NCI-H1048 (cell line): ENCODE measurements around the gene CEP85L.

ENCODE experiments used
- DNase-seq: peaks from one replicate; lab custom pipeline; 2025; lab: John Stamatoyannopoulos, UW

Gene CEP85L

DNA sequence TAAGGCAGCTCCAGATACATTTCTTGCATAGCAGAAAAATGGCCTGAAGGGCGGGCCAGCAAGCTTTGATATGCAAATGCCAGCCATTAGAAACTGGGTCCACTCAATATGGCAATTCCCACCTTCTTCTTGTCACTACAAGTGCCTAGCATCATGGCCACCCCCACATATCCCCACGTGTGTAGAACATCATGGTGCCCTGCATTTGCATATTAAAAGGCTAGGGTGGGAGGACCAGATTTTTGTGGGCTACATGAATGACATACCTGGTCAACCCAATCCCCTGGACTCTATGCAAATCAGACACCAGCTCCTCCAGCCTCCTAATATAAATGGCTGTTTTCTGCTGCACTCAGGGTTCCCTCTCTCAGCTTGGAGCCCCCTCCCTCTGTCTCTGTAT, 71.6 kb downstream of the CEP85L start:
- no peak for DNase-seq

DNA sequence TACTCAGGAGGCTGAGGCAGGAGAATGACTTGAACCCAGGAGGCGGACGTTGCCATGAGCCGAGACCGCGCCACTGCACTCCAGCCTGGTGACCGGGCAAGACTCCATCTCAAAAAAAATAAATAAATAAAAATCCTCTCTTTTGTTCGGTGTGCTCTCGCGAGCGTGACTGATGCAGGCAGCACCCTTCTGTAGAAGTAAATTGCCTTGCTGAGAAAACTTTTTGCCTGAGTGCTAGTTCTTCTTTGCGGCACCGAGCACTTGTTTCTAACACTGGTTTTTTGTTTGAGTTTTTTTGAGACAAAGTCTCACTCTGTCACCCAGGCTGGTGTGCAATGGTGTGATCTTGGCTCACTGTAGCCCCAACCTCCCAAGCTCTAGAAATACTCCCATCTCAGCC, 72.8 kb downstream of the CEP85L start:
- no peak for DNase-seq

DNA sequence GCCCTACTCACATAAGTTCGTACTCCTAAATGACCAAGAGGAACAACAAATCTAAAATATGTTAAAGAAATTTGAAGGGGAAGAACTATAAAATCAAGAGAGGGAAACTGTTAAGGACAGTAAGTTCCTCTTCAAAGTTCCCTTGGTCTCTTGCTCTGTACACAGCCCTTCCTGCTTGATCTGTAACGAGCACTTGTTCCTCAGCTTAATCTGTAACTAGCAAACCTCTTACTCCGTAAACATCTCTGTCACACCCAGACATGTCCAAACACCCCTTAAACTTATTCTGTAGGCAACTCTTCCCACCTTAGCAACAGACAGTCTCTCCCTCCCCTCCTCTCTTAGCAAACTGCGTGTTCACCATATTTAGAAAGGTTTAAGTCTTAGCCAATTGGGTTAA, 73.4 kb downstream of the CEP85L start:
- DNase-seq = no peak

DNA sequence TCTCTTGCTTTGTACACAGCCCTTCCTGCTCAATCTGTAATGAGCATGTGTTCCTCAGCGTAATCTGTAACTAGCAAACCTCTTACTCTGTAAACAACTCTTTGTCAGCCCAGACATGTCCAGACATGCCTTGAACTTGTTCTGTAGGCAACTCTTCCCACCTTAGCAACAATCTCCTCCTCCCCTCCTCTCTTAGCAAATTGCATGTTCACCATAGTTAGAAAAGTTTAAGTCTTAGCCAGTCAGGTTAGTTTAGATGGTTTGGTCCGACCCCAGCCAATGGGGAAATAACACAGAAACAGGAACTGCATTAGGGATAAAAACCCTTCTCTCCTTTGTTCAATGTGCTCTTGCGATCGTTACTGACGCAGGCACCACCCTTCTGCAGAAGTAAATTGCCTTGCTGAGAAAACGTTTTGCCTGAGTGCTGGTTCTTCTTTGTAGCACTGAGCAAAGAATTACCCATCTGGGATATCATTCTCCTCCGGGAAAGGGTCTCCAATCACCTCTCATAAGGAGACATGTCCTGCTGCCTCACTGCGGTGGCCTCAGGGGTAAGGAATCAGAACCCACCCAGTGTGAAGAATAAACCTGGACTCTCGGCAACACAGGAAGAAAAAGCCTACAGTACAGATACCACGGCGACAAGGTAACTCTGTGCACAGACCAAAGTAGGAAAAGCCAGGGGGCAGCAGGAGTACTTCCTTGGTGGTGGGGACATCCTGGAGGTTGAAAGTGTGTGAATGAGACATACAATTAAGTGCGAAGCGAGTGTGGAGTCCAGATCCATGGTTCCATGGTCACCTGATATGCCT, 77.1 kb downstream of the CEP85L start:
- DNase-seq = no peak

DNA sequence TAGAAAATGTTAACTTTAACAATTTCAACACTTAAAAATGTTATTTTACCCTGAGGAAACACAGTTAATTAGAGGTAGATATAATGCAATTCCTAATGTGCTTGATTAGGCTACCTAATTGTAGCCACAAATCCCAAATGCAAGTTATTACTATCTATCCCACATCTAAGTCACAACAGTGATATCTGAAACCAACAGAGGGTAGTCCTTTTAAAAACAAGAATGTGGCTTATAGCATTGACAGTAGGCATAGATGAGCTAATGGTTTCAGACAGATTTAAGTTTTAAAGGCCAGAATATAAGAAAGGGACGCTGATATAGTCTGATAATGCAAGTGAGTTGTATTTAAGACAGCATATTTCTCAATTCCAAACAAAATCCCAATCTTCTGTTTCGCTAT, 80.3 kb downstream of the CEP85L start:
- DNase-seq = no peak

DNA sequence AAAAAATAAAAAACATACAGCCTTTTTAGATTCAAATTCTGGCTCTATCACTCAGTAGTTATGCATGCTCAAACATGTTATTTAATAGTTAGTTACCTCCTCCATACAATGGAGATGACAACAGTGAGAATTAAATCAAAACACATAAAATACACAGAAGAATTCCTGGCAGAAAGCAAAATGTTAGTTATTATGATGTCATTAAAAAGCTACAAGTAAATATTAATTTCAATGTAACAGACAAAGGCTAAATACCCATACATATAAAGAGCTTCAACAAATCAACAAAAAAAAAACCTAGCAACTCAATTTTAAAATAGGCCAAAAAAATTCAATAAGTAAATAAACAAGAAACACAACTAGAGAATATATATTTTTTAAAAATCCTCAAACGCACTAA, 81.9 kb downstream of the CEP85L start:
- DNase-seq = no peak

DNA sequence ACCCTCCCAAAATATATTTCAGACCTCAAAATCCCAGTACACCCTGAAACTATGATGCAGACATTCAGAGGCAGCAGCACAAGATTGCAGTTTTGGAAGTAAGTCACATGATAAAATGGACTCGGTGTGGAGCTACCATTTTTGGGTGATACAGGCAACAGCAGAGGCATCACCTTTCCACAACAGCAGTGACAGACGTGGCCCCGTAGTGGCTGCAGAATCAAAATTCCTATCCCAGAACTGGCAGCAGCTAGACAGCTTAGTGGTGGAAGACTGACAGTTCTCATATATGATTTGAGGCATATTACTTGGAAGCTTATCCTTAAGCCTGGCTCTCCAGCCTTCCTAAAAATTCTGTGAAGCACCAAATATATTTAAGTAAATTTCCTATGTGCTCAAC, 83.4 kb downstream of the CEP85L start:
- no peak for DNase-seq

DNA sequence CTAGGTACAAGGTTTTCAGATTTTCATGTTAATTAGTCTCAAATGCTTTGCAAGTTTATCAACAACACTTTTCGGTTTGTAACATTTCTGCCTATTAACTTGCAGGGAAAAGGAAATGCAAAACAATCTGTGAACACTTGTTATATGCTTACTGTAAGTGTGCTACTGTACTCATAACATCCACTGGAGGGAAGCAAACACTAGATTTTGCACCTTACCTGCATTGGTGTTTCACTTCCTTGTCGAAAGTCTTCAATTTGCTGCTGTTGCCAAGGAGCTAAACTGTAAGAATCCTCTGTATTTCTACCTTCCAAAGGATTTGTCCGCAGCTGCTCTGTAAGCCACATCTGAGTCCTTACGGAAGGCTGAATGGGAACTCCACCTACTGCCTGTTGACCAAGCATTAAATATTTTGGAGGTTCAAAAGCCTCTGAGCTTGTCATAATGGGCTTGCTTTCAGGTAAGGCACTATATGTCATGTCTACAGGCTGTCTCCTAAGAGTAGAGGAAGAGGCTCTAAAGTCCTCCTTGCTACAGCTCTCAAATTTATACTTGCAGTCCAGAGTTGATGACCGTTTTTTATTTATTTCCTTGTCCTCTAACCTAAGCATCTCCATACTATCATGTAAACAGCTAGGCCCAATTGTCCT, 86.0 kb downstream of the CEP85L start:
- no peak for DNase-seq

DNA sequence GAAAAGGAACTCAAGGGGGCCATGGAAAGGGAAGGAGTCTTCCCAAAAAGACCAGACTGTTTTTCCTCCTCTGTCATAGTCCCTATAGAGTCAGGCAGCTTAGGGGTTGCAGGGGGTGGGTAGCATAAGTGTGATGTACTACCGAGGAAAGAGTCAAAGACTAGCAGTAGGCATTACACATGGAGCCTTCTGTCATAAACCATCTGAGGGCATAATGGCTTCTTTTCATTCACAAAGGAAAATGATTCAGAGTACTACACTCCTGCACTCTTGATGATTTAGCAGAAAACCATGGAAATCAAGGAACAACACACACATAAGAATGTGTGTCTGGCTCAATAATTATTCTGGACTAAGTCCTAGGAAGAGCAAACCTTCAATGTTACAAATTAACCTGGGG, 88.4 kb downstream of the CEP85L start:
- DNase-seq = no peak

DNA sequence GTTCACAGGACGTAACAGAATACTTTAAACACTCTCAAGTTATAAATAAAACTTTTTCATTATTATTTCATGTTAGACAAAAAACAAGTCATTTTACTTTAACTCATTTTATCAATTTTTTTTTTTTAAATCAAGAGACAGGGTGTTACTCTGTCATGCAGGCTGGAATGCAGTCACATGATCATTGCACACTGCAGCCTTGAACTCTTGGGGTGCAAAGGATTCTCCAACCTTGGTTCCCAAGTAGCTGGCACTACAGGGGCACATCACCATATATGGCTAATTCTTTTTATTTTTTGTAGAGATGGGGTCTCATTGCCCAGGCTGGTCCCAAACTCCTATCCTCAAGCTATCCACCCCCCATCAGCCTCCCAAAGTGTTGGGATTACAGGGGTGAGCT, 89.1 kb downstream of the CEP85L start:
- no peak for DNase-seq

DNA sequence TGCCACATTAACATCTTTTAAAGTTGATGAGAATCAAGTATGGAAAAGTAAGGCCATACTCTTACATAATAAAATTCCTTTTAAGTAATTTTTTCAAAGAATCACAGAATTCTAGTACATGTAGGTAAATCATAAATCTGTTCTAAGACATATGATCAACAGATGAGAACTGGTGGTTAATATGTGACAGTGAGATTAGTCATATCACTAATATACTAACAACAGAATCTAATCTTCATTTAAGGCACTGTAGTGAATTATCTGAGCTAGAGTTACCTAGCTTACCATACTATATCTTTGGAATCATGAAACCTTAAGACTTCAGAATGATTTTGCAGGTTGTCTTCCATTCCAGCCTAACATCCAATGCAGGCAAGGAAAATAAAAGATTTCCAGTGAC, 91.7 kb downstream of the CEP85L start:
- DNase-seq = no peak

DNA sequence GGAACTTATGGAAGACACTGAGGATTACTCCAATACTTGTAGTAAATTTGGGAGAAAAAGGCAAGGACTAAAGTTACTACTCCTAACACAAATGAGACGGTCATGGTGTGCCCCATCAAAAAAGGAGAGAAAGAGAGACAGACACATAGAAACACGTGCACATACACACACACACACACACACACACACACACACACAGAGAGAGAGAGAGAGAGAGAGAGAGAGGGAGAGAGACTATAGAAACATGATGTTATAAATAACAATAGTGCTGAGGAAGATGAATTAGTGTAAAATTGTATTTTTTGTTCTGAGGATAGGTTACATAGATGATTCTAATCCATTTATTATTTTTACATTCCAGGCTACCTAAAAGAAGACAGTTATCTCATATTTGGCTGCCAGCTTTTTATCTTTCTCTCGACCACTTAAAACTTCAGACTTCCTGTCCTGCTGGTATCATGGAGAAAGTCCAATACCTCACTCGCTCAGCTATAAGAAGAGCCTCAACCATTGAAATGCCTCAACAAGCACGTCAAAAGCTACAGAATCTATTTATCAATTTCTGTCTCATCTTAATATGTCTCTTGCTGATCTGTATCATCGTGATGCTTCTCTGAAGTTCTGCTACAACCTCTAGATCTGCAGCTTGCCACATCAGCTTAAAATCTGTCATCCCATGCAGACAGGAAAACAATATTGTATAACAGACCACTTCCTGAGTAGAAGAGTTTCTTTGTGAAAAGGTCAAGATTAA, 92.8 kb downstream of the CEP85L start:
- DNase-seq = no peak

DNA sequence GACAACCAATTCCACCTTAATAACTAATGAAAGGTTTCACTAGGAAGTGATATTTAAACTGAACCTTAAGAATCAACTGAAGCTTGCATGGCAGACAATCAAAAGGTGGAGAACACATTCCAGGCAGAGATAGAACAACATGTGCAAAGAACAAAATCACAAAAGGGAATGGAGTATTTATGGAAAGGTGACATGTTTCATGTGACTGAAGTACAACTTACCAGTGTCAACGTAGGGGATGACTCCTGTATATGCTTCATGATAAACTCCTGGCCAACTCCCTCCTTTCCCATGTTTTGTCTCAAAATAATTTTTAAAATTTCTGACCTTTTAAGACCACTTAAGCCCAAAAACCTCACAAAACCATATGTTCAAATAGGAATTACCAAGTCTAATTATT, 96.7 kb downstream of the CEP85L start:
- DNase-seq = no peak

DNA sequence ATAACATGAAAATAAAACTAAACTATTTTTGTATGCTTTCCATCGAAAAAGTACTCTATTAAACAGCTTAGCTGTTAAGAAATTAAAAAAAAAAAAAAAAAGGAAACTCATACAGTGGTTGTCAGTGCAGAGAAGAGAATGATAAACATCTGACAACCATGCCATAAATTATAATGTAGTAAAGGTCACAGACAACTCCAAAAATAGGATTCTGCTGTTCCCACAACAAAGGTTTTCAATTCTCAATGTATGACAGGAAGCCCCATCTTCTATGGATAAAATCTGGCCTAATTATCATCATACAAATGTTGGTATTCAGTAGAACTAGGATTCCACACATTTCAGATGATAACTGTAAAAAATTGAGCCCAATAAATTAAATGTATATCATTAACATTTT, 98.3 kb downstream of the CEP85L start:
- DNase-seq = no peak

DNA sequence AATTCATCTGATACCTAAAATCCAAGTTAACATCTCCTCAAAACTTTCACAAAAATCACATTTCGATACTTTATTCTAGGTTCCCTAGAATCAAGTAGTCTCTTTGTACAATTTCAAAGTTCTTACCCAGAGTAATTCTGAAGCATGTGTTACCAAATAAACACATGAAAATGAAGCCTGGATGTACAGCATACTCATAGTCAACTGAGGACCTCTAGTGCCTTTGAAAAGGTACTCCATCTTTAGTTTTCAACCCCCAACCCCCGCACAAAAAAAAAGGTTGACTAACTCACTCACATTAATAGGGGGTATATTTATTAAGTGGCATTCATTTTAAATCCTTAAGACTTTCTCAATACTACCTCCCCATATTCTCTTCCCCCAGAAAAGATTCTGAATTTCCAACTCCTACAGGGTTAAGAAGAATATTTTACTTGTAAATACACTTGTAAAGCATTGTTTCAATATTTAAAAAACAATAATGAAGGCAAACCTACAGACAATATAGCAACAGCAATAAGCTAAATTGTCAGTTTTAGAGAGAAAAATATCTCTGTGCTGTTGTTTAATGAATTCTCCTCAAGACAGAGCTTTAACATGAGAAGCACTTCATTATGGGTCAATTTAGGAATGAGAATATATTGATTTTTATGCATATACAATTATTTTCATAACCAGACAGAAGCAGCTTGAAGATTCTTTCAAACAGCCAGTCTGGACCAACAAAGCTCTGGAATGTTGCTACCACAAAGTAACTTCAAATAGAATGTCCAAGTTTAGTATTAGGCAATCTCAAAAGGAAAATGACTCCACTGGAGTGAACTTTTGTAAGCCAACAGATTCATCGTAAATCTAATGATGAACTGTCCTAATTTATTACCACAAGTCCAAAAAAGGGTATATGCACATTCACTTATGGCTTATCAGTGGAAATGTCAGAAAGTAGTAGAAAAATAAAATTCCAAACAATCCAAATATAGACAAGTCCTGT, 100.0 kb downstream of the CEP85L start:
- peak; percentile 5 for DNase-seq

DNA sequence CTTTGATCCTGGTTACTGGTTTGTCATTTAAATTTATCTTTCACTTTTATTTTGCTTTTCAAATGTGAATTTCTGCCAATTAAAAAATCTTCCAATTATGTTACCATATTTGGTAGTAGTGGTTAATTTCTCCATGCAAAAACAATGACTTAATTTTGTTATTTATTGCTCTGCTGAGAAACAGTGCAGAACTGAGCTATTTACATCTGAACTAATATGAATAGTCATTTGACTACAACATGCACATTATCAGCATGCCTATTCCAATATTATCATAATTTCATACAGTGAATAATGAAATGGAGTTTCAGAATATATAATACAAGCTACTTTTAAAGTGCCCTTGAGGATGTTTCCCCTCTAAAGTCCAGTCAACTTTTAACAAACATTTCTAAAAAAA, 102.8 kb downstream of the CEP85L start:
- no peak for DNase-seq

DNA sequence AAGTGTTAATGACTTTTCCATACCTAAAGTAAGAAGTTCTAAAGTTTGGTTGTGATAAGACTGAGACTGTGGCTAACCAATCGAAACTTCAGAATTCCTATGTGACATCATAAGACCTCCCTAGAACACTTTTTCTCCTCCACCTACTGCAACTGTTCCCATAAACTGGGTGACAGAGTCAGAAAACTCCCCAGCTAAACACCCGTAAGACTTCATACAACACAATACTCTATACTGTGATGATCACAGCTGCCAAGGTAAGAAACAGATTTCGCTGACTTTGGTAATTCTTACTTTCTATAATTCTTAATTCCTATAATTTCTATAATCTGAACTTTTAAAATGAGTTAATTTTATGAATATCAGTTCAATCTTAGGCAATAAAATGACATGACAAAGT, 103.3 kb downstream of the CEP85L start, which contains the start of gene PLN:
Gene PLN (plus strand): TSS at position 161 of the 400 bp plus-strand sequence. CDS start 10,626 bp downstream, outside the sequence.
- no peak for DNase-seq

DNA sequence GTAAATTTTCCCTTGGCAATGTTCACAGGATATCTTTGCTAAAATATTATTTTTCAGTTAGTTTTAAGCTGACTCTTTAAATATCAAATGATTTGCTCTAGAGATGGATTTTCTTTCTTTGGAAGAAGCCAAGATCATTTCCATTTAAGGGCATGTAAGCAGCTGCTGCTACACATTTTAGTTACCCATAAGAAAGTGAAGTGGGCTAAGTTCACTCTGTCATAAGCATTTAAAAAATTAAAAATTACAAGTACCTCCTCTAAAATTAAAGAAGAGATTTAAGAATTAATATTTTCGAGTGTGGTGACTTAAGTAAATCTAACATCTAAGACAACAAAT, 104.5 kb downstream of the CEP85L start:
- no peak for DNase-seq

DNA sequence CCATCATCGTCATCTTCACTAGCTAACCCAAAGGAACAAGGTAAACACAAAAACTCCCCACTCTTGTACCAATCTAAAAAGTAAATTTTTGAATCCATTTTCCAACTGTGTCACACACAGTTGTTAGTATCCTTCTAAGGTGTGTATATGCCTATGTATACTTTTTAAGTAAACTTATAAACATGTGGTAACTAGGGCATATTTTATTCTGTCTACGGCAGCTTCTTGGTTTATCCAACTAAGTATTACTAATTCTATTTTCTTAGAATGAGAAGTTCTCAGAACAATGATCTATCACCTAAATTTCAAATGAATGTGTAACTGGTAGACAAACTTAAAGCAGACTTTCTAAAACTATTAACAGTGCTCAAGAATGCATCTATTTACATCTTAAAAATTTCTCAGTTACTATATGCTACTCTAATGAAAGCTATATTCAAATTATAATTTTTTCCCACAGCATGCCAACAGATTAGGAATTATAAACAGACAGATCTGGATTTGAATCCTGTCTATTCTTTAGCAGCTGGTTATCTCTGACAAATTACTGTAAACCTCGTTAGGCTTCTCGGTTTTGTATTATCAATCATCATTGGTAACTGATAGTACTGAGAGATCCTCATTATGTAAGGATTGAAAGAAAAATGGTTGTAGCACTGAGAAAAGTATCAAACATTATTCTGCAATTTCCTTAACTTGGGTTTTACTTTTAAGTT, 105.1 kb downstream of the CEP85L start:
- no peak for DNase-seq

DNA sequence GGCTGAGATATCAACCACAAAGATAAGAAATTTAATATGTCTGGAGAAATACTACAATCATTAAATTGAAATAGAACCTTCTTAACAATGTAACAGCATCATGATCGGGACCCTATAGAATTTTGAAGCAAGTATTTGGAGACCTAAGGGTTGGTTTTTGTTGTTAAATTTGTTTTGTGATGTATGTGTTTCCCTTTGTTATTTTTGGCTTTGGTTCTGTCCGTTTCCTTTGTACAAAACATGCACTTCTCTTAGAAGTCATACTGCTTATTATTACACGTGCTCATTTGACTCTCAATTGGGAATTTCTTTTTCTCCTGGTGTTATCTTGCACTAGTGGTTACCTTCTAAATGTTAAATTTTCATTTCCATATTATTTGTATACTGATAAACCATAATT, 107.3 kb downstream of the CEP85L start:
- no peak for DNase-seq
